Smooth muscle cell (in vitro differentiated cells): ENCODE measurements around the gene FLT3. TPM values are rescaled to one million over a fixed set of nuclear protein-coding genes. Genes with fewer than 3 reads are reported as not detected.

Experiments used
- DNase-seq: peaks from one replicate; lab custom pipeline; 2025; ENCODE audit not compliant: unreplicated experiment; lab: John Stamatoyannopoulos, UW
- H2AFZ ChIP-seq: fragments of 200-600 bp; sonication (generic); 2 replicates; pipeline ENCODE4 v1.6.0; 2016; ENCODE audit warnings: antibody characterized with exemption, low read depth, mild to moderate bottlenecking
- H3F3A ChIP-seq: fragments of 200-600 bp; sonication (generic); 2 replicates; pipeline ENCODE4 v1.6.0; 2017; ENCODE audit warnings: antibody characterized with exemption, low read depth
- H3K27ac ChIP-seq: fragments of 200-600 bp; sonication (generic); 2 replicates; pipeline ENCODE4 v1.5.1; 2016; ENCODE audit warnings: low read depth, mild to moderate bottlenecking
- H3K27me3 ChIP-seq: fragments of 200-600 bp; sonication (generic); 2 replicates; pipeline ENCODE4 v1.6.1; 2016; ENCODE audit warnings: low read depth, mild to moderate bottlenecking
- H3K36me3 ChIP-seq: fragments of 200-600 bp; sonication (generic); 2 replicates; pipeline ENCODE4 v1.5.1; 2016; ENCODE audit warnings: low read depth
- H3K4me1 ChIP-seq: fragments of 200-600 bp; sonication (generic); 2 replicates; pipeline ENCODE4 v1.5.1; 2016; ENCODE audit warnings: low read depth
- H3K4me2 ChIP-seq: fragments of 200-600 bp; sonication (generic); 2 replicates; pipeline ENCODE4 v1.6.0; 2016; ENCODE audit warnings: mild to moderate bottlenecking
- H3K4me3 ChIP-seq: fragments of 200-600 bp; sonication (generic); 2 replicates; pipeline ENCODE4 v1.5.1; 2016; ENCODE audit warnings: mild to moderate bottlenecking
- H3K79me2 ChIP-seq: fragments of 200-600 bp; sonication (generic); 2 replicates; pipeline ENCODE4 v1.6.0; 2016; ENCODE audit warnings: low read depth, mild to moderate bottlenecking
- H3K9ac ChIP-seq: fragments of 200-600 bp; sonication (generic); 2 replicates; pipeline ENCODE4 v1.6.0; 2016; ENCODE audit warnings: low read depth
- H3K9me3 ChIP-seq: fragments of 200-600 bp; sonication (generic); replicated peaks from 2 replicates; pipeline ENCODE4 v1.5.1; 2016; ENCODE audit warnings: low read depth
- H4K20me1 ChIP-seq: fragments of 200-600 bp; sonication (generic); 2 replicates; pipeline ENCODE4 v1.6.0; 2016; ENCODE audit warnings: low read depth
- WGBS: methylation state at CpG from one replicate; pipeline ENCODE4 v1.1.7; 2016; ENCODE audit warnings: low lambda C conversion rate; 5-methylcytosine and 5-hydroxymethylcytosine counted together
- polyA plus RNA-seq: library from polyadenylated mRNA; unstranded; fragments of >200 nt; fragmentation: Nextera tagmentation; extraction: Ambion mirVana; gene quantifications from 2 replicates; pipeline ENCODE4 v1.2.1, GENCODE V29; 2016
- total RNA-seq: library from RNA; depleted of rRNA; stranded (reverse); fragments of >200 nt; gene quantifications from 2 replicates; pipeline ENCODE4 v1.2.3, GENCODE V29; 2014
- TF ChIP-seq, protein P1 (sequence below): fragments of 200-600 bp; sonication (generic); IDR thresholded peaks from 2 replicates; pipeline ENCODE4 v1.5.1; 2017; ENCODE audit warnings: borderline replicate concordance, mild to moderate bottlenecking, antibody characterized with exemption; ENCODE audit not compliant: insufficient read depth, poor library complexity, severe bottlenecking

Gene FLT3
- total and polyA plus RNA-seq, 2 experiments from 2014 or later, result not detected

DNA sequence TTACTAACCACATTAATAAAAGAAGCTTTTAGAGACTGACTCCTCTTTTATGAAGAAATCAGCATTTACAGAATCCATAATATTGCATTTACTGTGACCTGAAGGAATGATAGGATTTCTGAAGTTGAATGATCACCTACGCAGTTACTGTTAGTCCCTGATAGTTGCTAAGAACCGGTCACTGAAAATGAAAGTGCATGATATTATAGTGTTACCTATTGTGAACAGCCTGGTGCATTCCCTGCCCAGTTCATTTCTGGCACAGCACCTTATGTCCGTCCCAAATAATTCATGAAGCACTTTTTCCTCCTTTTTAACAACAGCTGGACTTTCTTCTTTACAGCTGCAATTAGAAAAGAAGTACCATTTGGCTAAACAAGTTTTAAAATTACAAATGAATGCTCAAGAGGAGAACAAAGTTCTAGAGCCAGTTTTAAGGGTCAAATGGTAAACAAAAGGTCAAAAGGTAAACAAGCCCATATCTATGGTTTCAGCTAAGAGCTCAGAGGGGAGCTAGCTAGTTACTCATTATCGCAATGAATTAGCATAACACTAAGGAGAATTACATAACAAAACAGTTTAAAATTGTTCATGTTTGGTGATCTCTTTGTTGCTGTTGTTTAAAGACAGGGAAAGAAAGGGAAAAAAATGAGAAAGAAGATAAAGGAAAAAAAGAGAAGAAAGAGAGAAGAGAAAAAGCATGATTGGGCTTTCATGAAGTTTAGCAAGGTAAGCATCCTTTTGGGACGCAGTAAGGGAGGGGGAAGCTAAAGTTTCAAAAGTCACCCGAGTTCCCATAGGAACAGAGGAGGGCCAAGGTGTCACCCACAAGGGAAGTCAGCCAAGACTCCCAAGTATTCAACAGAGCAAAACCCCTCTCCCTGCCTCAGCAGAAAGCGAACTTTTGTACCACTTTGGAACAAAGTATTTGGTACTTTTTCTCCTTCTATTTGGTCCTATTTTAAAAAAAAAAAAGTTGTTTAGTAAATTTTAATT, 50.2 kb downstream of the FLT3 start:
- Histone ChIP-seq H3K36me3 (no peaks in the 10 kb centered on the region), H4K20me1 (no peaks in the 10 kb centered on the region), H3K9ac (no peak overlapping the region), H2AFZ (no peak overlapping the region), H3K4me1 (peaks cover 12% of the 10 kb centered on the region), H3K4me3 (no peak overlapping the region), H3K27ac (no peak overlapping the region), H3K4me2 (no peak overlapping the region), H3F3A (no peaks in the 10 kb centered on the region), H3K9me3 (no peaks in the 10 kb centered on the region), H3K27me3 (peaks cover 22% of the 10 kb centered on the region), H3K79me2 (no peaks in the 10 kb centered on the region)
- no peak for DNase-seq
- WGBS, result 32% methylated on average over 7 of the region's 7 CpGs
- TF ChIP-seq, protein P1, sequence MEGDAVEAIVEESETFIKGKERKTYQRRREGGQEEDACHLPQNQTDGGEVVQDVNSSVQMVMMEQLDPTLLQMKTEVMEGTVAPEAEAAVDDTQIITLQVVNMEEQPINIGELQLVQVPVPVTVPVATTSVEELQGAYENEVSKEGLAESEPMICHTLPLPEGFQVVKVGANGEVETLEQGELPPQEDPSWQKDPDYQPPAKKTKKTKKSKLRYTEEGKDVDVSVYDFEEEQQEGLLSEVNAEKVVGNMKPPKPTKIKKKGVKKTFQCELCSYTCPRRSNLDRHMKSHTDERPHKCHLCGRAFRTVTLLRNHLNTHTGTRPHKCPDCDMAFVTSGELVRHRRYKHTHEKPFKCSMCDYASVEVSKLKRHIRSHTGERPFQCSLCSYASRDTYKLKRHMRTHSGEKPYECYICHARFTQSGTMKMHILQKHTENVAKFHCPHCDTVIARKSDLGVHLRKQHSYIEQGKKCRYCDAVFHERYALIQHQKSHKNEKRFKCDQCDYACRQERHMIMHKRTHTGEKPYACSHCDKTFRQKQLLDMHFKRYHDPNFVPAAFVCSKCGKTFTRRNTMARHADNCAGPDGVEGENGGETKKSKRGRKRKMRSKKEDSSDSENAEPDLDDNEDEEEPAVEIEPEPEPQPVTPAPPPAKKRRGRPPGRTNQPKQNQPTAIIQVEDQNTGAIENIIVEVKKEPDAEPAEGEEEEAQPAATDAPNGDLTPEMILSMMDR, result no peak

DNA sequence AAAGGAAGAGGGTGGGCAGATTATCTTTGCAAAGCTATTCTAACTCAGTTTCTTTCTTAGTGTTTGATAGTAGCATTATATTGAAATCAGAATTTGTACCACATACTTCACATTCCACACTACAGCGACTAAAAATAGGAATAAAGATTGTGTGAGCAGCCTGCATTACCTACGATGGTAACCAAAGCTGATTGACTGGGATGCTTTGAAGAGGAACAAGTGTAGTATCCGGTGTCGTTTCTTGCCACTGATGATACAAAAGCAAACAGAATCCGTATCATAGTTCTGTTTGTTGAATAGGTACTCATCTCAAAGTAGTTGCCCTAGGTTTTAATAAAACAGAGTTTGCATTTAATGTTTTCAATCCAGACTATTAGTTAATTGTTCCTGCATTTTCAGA, 51.2 kb downstream of the FLT3 start:
- H3K9me3 ChIP-seq, result no peaks in the 10 kb centered on the region
- H3K27ac ChIP-seq, result no peak overlapping the region
- TF ChIP-seq, protein P1, result no peak
- H3K79me2 ChIP-seq, result no peaks in the 10 kb centered on the region
- no peak overlapping the region for H2AFZ ChIP-seq
- H4K20me1 ChIP-seq, result no peaks in the 10 kb centered on the region
- DNase-seq, result no peak
- peaks cover 22% of the 10 kb centered on the region for H3K27me3 ChIP-seq
- H3K9ac ChIP-seq, result no peak overlapping the region
- H3K4me3 ChIP-seq, result no peak overlapping the region
- peaks cover 12% of the 10 kb centered on the region for H3K4me1 ChIP-seq
- no peaks in the 10 kb centered on the region for H3F3A ChIP-seq
- H3K36me3 ChIP-seq, result no peaks in the 10 kb centered on the region
- H3K4me2 ChIP-seq, result no peak overlapping the region
- 58% methylated on average over 5 of the region's 5 CpGs for WGBS

DNA sequence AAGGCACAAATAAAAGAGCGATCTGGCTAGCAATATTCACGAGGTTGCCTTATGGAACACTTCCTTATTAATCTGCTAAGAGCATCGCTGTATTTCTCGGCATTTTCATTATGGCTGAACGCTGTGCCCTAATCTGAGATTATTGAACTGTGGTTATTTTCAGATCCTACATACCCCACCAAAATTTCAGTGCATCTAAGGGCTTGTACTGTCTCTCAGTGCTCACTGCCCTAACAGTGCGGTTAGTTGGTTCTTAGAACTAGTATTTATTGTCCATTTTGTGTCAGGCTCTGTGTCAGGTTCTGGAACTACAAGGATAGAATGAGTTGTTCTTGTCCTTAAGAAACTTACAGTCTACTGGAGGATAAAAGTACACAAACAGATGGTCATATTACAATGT, 51.6 kb downstream of the FLT3 start:
- Histone ChIP-seq H3K9ac (no peak overlapping the region), H3F3A (no peaks in the 10 kb centered on the region), H3K27ac (no peak overlapping the region), H2AFZ (no peak overlapping the region), H3K4me2 (no peak overlapping the region), H3K79me2 (no peaks in the 10 kb centered on the region), H3K4me3 (no peak overlapping the region), H3K4me1 (peaks cover 12% of the 10 kb centered on the region), H4K20me1 (no peaks in the 10 kb centered on the region), H3K9me3 (no peaks in the 10 kb centered on the region), H3K36me3 (no peaks in the 10 kb centered on the region), H3K27me3 (peaks cover 22% of the 10 kb centered on the region)
- TF ChIP-seq, protein P1, result no peak
- WGBS, result 93% methylated on average over 6 of the region's 6 CpGs
- no peak for DNase-seq
